PC-3 (cell line): ENCODE results near the gene TFAM. TPM values are rescaled to one million over a fixed set of nuclear protein-coding genes. Genes with fewer than 3 reads are reported as not detected.
A peak's percentile ranks its signal among the peaks of the same experiment; 100 is the strongest.

Experiments used
- ATAC-seq: fragments of 200-7000 bp; cut with Tn5 transposase; 2 replicates; pipeline ENCODE4 v1.9.1; 2020; ENCODE audit warnings: mild to moderate bottlenecking, moderate library complexity
- BruUV-seq: library from RNA; stranded (reverse); fragments of 400-500 nt; replicated peaks from 2 replicates; lab custom pipeline; 2021; lab: Mats Ljungman, UMichigan
- CTCF ChIA-PET: fragments of 300-600 bp; sonication (Branson Sonifier 250); formaldehyde crosslinking; loops from one replicate; lab custom pipeline; 2022; ENCODE audit warnings: antibody characterized with exemption; lab: Charles Lee
- POLR2A ChIA-PET: fragments of 300-600 bp; sonication (Branson Sonifier 250); formaldehyde crosslinking; loops from one replicate; lab custom pipeline; 2022; ENCODE audit warnings: antibody characterized with exemption; ENCODE audit not compliant: unreplicated experiment; lab: Charles Lee
- DNase-seq: peaks from one replicate; pipeline ENCODE4 v3.0.0-alpha.2; 2015
- H2AFZ ChIP-seq: fragments of 300-600 bp; sonication (generic); 2 replicates; pipeline ENCODE4 v1.6.0; 2016; ENCODE audit warnings: antibody characterized with exemption, low read length
- H3F3A ChIP-seq: fragments of 300-600 bp; sonication (generic); one replicate; pipeline ENCODE4 v1.6.0; 2017; ENCODE audit warnings: antibody characterized with exemption, low read length, control low read depth, mild to moderate bottlenecking; ENCODE audit not compliant: unreplicated experiment
- H3K27ac ChIP-seq: fragments of 300-600 bp; sonication (generic); 2 replicates; pipeline ENCODE4 v1.5.1; 2016; ENCODE audit warnings: mild to moderate bottlenecking, low read length
- H3K27me3 ChIP-seq: fragments of 300-600 bp; sonication (generic); 2 replicates; pipeline ENCODE4 v1.6.1; 2016; ENCODE audit warnings: low read length, mixed read lengths
- H3K36me3 ChIP-seq: fragments of 300-600 bp; sonication (generic); 2 replicates; pipeline ENCODE4 v1.6.1; 2016; ENCODE audit warnings: low read depth, mixed run types, low read length, mixed read lengths
- H3K4me1 ChIP-seq: fragments of 300-600 bp; sonication (generic); 2 replicates; pipeline ENCODE4 v1.5.1; 2016; ENCODE audit warnings: low read length; ENCODE audit not compliant: insufficient read depth
- H3K4me2 ChIP-seq: fragments of 300-600 bp; sonication (generic); 2 replicates; pipeline ENCODE4 v1.6.0; 2016; ENCODE audit warnings: low read length
- H3K4me3 ChIP-seq: fragments of 300-600 bp; sonication (generic); 2 replicates; pipeline ENCODE4 v1.5.1; 2016; ENCODE audit warnings: mild to moderate bottlenecking, low read length, mixed read lengths
- H3K79me2 ChIP-seq: fragments of 300-600 bp; sonication (generic); 2 replicates; pipeline ENCODE4 v1.6.1; 2017; ENCODE audit warnings: low read length, mixed read lengths
- H3K9ac ChIP-seq: fragments of 300-600 bp; sonication (generic); 2 replicates; pipeline ENCODE4 v1.6.0; 2016; ENCODE audit warnings: mild to moderate bottlenecking, low read length
- H3K9me2 ChIP-seq: fragments of 300-600 bp; sonication (generic); replicated peaks from 2 replicates; pipeline ENCODE4 v1.6.1; 2016; ENCODE audit warnings: mixed run types, low read length, mixed read lengths
- H3K9me3 ChIP-seq: fragments of 300-600 bp; sonication (generic); 2 replicates; pipeline ENCODE4 v1.6.1; 2016; ENCODE audit warnings: low read length, mixed read lengths
- H4K20me1 ChIP-seq: fragments of 300-600 bp; sonication (generic); 2 replicates; pipeline ENCODE4 v1.6.1; 2016; ENCODE audit warnings: low read length, mixed read lengths
- CTCF ChIP-seq: fragments of 300-600 bp; sonication (generic); conservative IDR thresholded peaks from 2 replicates; pipeline ENCODE4 v1.5.1; 2017; ENCODE audit warnings: antibody characterized with exemption, low read depth, mild to moderate bottlenecking, low read length
- EZH2 ChIP-seq: fragments of 300-600 bp; sonication (generic); IDR thresholded peaks from one replicate; pipeline ENCODE4 v1.6.1; 2017; ENCODE audit warnings: antibody characterized with exemption, mild to moderate bottlenecking, low read length; ENCODE audit not compliant: unreplicated experiment
- EZH2phosphoT487 ChIP-seq: fragments of 300-600 bp; sonication (generic); IDR thresholded peaks from 2 replicates; pipeline ENCODE4 v1.6.1; 2018; ENCODE audit warnings: mild to moderate bottlenecking, antibody characterized with exemption, low read length, borderline replicate concordance
- intact Hi-C: fragments of 100-400 bp; cut with micrococcal nuclease; formaldehyde crosslinking; loops from 2 replicates; pipeline ENCODE4 v1.9.0; 2023
- total RNA-seq: library from RNA; depleted of rRNA; stranded (reverse); fragments of >200 nt; gene quantifications from 2 replicates; pipeline ENCODE4 v1.2.3, GENCODE V29; 2014

The TFAM gene
- total RNA-seq, 1 experiment from 2014 or later, result 121 TPM

DNA sequence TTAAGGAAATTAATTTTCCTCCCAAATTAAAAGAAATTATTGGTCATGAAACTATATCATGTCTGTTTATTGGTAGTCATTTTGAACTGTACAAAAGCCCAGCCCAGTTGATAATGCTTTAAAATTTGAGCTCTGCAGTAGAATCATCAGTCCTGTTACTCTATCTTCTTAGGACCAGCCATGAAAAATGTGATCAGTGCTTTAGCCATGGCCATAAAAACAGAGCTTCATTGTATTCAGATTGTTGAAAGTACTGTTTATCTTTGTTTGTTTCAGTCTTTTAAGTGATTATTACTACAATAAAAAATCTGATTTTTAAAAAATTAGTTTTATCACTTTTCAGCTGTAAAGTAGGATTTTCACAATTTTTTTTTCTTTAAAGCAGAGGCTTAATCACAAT, 13.7 kb upstream of the TFAM start:
- no TSS peak for BruUV-seq
- H3K27me3 ChIP-seq, result no peaks in the 10 kb centered on the region

GRCh38 chr10:58372607-58373441, 12.4 kb upstream of the TFAM start:
- H3K4me2 ChIP-seq, result no peak overlapping the region
- ChIA-PET POLR2A (no interaction called here), CTCF (no interaction called here)
- H3K4me1 ChIP-seq, result peaks cover 8% of the 10 kb centered on the region
- no peaks in the 10 kb centered on the region for H3F3A ChIP-seq
- no peaks in the 10 kb centered on the region for H3K9me2 ChIP-seq
- no peak overlapping the region for H3K4me3 ChIP-seq
- intact Hi-C loops, result no loop called here
- DNase-seq, result no peak
- no peak overlapping the region for H3K27ac ChIP-seq
- H3K9ac ChIP-seq, result no peak overlapping the region
- ATAC-seq, result no peak
- no peaks in the 10 kb centered on the region for H3K79me2 ChIP-seq
- no TSS peak for BruUV-seq
- no peaks in the 10 kb centered on the region for H3K27me3 ChIP-seq
- H3K9me3 ChIP-seq, result no peaks in the 10 kb centered on the region
- no peak overlapping the region for H2AFZ ChIP-seq
- no peak for TF ChIP-seq EZH2
- no peaks in the 10 kb centered on the region for H4K20me1 ChIP-seq
- 0 out of 2 replicates have a peak, but pooled peaks cover 2% of the 10 kb centered on the region for H3K36me3 ChIP-seq

More for the DNA sequence above, 13.7 kb upstream of the TFAM start:
- DNase-seq (no peak), ATAC-seq (no peak)
- Histone ChIP-seq H3K27ac (no peak overlapping the region), H3K4me1 (peaks cover 8% of the 10 kb centered on the region), H3K4me2 (no peak overlapping the region), H3K9me2 (no peaks in the 10 kb centered on the region), H3K9me3 (no peaks in the 10 kb centered on the region), H3F3A (no peaks in the 10 kb centered on the region), H2AFZ (no peak overlapping the region), H3K36me3 (0 out of 2 replicates have a peak, but pooled peaks cover 2% of the 10 kb centered on the region), H3K79me2 (no peaks in the 10 kb centered on the region), H4K20me1 (no peaks in the 10 kb centered on the region), H3K4me3 (no peak overlapping the region), H3K9ac (no peak overlapping the region)
- intact Hi-C loops, result no loop called here
- ChIA-PET POLR2A (no interaction called here), CTCF (no interaction called here)
- TF ChIP-seq EZH2 (no peak), CTCF (no peak), EZH2phosphoT487 (no peak)

- peaks cover 8% of the 10 kb centered on the region for H3K4me1 ChIP-seq
- H3K4me3 ChIP-seq, result no peak overlapping the region
- H4K20me1 ChIP-seq, result no peaks in the 10 kb centered on the region
- no peaks in the 10 kb centered on the region for H3K36me3 ChIP-seq
- H2AFZ ChIP-seq, result no peak overlapping the region
- no peak overlapping the region for H3K27ac ChIP-seq
- H3F3A ChIP-seq, result no peaks in the 10 kb centered on the region
- H3K9ac ChIP-seq, result no peak overlapping the region
- no peak overlapping the region for H3K4me2 ChIP-seq
- no peaks in the 10 kb centered on the region for H3K9me2 ChIP-seq
- BruUV-seq, result no TSS peak
- no peaks in the 10 kb centered on the region for H3K27me3 ChIP-seq
- H3K9me3 ChIP-seq, result no peaks in the 10 kb centered on the region
- DNase-seq (peak; percentile 89), ATAC-seq (peak; percentile 80)
- POLR2A ChIA-PET, result no interaction called here
- intact Hi-C loops, result no loop called here
- CTCF ChIA-PET, result no interaction called here
- no peaks in the 10 kb centered on the region for H3K79me2 ChIP-seq
- TF ChIP-seq EZH2 (no peak), CTCF (no peak), EZH2phosphoT487 (no peak)
These were observed 11.8 kb upstream of the TFAM start for GRCh38 chr10:58373442-58373827.
